ENCODE results near the gene MRPL53. TPM values are rescaled to one million over a fixed set of nuclear protein-coding genes. Genes with fewer than 3 reads are reported as not detected.

The MRPL53 gene
- 144 TPM for polyA plus RNA-seq

DNA sequence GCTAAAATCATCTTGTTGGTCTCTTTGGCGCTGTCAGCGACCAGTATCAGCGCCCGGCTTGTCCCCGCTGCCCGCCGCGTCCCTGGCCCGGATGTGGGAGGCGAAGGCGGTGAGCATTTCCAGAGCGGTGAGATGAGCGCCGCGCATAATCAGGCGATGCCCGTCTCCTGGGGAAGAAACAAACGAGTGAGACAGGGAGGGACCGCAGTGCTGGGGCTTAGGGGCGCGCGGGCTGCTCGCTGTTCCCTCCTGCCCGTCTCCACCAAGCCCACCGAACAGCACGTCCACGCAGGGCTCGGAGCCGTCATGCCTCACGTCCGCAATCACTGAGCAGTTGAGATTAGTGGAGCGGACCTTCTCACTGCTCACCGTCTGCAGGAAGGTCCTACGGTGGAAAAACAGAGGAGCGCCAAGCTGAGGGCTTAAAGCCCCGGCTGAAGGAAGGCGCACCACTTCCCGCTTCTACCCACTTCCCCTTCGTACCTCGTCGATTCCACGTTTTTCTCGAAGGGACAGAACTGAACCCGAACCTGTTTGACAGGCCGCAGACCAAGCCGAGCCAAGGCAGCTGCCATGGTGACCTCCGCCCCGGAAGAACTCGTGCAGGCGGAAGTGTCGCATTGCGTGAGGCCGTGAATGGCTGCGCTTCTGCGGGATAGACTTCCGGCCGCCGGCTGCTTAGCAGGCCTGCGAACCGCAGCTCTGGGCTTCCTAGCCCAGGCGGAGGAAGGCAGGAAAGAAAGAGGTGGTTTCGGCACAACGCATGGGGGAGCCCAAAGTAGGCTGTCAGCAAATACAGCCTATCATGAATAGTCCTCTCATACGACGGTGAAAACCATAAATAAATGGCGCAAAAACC lies at the start of gene MRPL53:
Gene MRPL53 (minus strand): TSS at position 595 of the 859 bp plus-strand sequence. CDS start 20 bp downstream, at position 575.
- Mint-ChIP-seq H3K9me3 (no peaks in the 10 kb centered on the region), H3K4me3 (peak within 1 kb of the TSS; percentile 91 to 97 (median 93)), H3K4me1 (peaks cover 9 to 21% (median 10%) of the 10 kb centered on the region in 3 donors), H3K36me3 (peaks cover 4% of the 10 kb centered on the region), H3K27me3 (no peaks in the 10 kb centered on the region), H3K27ac (peak within 1 kb of the TSS; percentile 97 to 99 (median 98))

DNA sequence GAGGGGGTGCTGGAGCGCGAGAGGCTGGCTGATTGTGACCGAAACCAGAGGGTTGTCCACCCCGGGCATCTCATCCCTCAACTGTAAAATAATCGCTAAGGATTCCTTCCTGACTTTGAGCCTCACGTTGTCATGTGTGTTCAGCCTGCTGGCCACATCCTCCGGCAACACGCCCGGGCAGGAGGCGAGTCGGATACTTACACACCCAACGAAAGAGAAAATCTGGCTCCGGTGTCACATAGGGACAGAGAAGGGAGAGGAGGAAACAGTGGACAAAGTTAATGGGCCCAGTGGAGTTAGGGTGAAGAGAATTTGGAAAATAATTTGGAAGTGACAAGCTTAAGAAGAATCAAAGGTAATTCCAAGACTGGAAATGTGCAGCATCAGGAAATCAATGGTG lies 44.2 kb upstream of the MRPL53 start:
- Mint-ChIP-seq H3K27me3 (peaks cover 54% of the 10 kb centered on the region), H3K9me3 (no peaks in the 10 kb centered on the region), H3K4me3 (peak overlapping the region; percentile 72 to 91 (median 81)), H3K36me3 (peaks cover 6% of the 10 kb centered on the region), H3K4me1 (peaks cover 10 to 12% (median 11%) of the 10 kb centered on the region in 3 donors), H3K27ac (peak overlapping the region in 2 of 3 donors; percentile 63 to 94)

DNA sequence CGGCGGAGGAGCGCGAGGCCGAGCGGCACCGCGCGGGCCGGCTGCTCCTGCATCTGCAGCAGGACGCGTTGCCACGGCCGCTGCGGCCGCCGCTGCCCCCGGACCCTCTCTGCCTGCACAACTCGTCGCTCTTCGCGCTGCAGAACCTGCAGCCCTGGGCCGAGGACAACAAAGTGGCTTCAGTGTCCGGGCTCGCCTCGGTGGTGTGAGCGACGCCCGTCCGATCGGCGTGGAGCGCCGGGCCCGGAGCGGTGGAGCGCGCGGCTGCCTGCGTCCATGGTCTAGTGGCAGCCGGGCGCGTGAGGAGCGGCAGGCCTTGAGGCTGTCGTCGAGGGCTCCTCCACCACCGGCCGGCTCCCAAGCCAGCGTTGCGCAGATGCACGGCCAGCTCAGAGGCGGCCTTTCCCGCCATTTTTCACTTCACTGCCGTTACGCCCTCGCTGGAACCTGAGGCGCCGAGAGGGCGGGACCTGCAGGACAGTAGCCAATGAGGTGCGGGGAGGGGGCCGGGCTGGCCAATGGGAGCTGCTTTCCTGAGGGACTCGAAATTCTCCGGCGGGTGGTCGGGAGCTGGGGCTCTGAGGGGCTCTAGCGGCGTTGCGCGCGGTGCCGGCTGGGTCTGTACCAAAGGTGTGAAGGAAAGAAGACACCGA lies 43.6 kb upstream of the MRPL53 start:
- Mint-ChIP-seq H3K27me3 (peaks cover 57% of the 10 kb centered on the region), H3K4me1 (peaks cover 10 to 12% (median 11%) of the 10 kb centered on the region in 3 donors), H3K9me3 (no peaks in the 10 kb centered on the region), H3K36me3 (peaks cover 6% of the 10 kb centered on the region), H3K4me3 (peak overlapping the region; percentile 72 to 91 (median 81)), H3K27ac (peak overlapping the region in 2 of 3 donors; percentile 63 to 94)

DNA sequence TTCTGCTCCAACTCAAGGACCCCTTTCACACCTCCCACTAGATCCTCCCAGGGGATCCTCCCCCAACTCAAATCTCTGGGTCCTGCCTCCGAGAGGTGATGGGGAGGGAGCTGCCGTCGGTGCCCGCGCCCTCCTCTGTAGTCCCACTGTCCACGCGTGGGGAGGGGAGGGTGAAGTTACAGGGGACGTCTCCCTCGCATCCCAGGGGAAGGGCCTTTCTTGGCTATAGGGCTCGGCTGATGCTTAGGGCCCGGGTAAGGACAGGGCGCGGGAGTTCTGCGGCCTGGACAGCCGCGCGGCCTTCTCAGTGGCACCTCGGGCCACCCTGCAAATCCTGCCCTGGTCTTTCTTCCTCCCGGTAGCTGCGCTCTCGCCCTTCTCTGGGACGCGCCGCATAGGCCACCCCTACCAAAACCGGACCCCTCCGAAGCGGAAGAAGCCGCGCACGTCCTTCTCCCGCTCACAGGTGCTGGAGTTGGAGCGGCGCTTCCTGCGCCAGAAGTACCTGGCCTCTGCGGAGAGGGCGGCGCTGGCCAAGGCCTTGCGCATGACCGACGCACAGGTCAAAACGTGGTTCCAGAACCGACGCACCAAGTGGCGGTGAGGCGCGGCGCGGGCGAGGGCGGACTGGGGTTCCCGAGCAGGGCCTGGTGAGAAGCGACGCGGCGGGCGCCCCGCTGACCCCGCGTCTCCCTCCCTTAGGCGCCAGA lies 42.9 kb upstream of the MRPL53 start:
- peak overlapping the region; percentile 68 to 85 (median 78) for H3K4me3 Mint-ChIP-seq
- H3K27me3 Mint-ChIP-seq, result peaks cover 57% of the 10 kb centered on the region
- H3K9me3 Mint-ChIP-seq, result no peaks in the 10 kb centered on the region
- H3K27ac Mint-ChIP-seq, result no peak overlapping the region
- H3K36me3 Mint-ChIP-seq, result peaks cover 6% of the 10 kb centered on the region
- H3K4me1 Mint-ChIP-seq, result peaks cover 10 to 12% (median 12%) of the 10 kb centered on the region in 3 donors

DNA sequence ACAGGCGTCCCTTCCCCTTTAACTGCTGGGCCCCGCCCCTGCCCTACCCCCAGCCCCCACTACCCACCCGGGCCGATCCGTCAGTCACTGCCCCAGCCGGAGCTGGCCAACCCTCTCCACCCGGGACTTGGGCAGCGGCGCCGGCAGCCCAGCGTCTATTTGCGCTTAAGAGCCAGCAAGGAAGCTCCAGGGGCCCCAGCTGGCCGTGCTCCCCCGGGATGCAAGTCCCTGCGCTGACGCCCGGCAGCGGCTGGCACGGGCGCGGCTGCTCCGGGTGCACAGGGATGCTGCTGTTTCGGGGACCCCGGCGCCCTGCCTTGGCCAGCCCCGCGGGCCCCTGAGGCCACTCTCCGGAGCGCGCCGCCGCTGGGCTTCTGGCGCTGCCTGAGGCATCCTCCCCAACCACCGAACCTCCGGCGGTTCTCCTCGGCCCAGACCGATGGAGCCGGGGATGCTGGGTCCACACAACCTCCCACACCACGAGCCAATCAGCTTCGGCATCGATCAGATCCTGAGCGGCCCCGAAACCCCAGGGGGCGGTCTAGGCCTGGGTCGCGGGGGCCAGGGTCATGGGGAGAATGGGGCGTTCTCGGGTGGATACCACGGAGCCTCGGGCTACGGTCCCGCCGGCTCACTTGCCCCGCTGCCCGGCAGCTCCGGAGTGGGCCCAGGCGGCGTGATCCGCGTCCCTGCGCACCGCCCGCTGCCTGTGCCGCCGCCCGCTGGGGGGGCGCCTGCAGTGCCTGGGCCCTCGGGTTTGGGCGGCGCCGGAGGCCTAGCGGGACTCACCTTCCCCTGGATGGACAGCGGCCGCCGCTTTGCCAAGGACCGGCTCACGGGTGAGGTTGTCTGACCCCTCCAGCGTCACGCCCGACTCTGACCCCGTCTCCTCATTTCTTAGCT lies 42.1 kb upstream of the MRPL53 start, which contains the start of gene TLX2:
Gene TLX2 (plus strand): TSS at position 83 of the 903 bp plus-strand sequence. CDS start 357 bp downstream, at position 440.
- Mint-ChIP-seq H3K4me1 (peaks cover 10 to 12% (median 12%) of the 10 kb centered on the region in 3 donors), H3K9me3 (no peaks in the 10 kb centered on the region), H3K36me3 (peaks cover 4% of the 10 kb centered on the region), H3K4me3 (peak within 1 kb of the TSS; percentile 63 to 83 (median 74)), H3K27ac (peak within 1 kb of the TSS in 1 of 3 donors; percentile 20), H3K27me3 (peaks cover 54% of the 10 kb centered on the region)

DNA sequence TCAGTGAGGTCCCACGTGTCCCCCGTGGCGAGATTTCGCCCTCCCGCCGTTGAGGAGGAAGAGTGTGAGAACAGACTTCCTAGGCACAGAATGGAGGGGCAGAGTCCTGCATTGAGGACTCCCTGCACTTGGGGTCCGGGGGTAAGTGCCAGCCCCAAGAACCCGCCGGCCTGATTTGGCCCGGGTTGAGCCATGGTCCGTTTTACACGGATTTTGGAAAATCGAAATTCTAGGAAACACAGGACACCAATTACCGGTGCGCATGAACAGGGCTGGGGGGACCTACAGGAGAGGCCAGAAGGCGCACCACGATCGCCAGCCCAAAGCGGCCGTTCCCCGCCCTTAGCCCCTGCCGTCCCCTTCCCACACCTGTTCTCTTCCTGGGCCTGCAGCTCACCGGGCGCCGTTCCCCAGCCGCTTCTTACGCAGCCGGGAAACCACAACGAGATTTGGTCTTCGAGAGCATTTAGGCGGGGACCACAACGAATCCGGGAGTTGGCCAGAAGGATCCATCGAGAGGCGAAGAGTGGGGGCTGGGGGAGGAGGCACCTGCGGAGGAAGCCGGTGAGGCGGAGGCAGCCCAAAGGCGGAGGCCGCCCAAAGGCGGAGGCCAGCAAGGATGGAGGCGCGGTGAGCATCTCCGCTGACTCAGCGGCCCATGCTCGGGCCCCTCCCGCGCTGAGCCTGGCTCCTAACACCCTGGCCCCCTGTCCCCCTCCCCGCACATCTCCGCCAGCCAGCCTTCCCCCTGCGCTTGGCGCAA lies 41.3 kb upstream of the MRPL53 start:
- Mint-ChIP-seq H3K27me3 (peaks cover 52% of the 10 kb centered on the region), H3K4me1 (peaks cover 11 to 12% (median 12%) of the 10 kb centered on the region in 3 donors), H3K27ac (peak overlapping the region in 1 of 3 donors; percentile 20), H3K36me3 (peaks cover 4% of the 10 kb centered on the region), H3K4me3 (peak overlapping the region in 3 of 4 donors; percentile 13 to 79 (median 67)), H3K9me3 (no peaks in the 10 kb centered on the region)

DNA sequence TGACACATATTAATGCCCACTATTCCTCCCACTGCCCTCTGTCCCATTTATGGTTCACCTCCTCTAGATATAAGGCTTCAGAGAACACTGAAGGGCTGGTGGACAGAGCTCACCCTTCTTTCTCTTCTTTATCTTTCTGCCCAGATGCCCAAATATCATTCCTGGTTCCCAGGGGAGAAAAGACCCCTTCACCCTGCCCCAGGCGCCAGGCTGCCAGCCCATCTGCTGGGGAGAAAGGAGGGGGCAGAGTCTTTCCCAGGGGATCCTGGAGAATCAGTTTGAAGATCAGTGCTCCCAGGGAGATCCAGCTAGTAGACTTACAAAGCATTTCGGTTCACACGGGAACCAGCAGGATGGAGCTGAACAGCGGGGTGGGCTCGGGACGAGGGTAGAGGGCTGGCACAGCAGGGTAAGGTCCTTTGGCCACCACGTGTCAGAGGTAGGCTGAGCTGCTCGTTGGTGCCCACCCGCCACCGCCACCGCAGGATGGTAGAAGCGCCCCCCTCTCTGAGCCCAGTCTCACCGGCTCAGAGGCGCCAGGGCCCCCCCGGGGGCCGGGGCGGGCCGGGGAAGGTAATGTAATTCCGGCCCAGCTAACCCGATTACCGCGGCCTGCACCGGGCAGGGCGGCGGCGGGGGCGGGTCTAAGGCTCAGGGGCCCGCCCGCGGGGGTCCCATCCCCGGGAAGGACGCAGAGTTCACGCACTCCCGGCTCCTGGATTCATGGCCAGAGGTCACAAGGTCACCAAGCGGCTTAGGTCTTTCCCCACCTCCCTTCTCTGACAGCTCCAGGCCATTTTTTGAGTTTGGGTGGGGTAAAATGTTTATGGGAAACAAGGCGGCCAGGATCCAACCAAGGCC lies 40.5 kb upstream of the MRPL53 start:
- peak overlapping the region in 3 of 4 donors; percentile 23 to 79 (median 60) for H3K4me3 Mint-ChIP-seq
- H3K9me3 Mint-ChIP-seq, result no peaks in the 10 kb centered on the region
- peaks cover 17 to 20% (median 19%) of the 10 kb centered on the region in 3 donors for H3K4me1 Mint-ChIP-seq
- peaks cover 45% of the 10 kb centered on the region for H3K27me3 Mint-ChIP-seq
- peak overlapping the region in 1 of 3 donors; percentile 66 for H3K27ac Mint-ChIP-seq
- peaks cover 4% of the 10 kb centered on the region for H3K36me3 Mint-ChIP-seq

DNA sequence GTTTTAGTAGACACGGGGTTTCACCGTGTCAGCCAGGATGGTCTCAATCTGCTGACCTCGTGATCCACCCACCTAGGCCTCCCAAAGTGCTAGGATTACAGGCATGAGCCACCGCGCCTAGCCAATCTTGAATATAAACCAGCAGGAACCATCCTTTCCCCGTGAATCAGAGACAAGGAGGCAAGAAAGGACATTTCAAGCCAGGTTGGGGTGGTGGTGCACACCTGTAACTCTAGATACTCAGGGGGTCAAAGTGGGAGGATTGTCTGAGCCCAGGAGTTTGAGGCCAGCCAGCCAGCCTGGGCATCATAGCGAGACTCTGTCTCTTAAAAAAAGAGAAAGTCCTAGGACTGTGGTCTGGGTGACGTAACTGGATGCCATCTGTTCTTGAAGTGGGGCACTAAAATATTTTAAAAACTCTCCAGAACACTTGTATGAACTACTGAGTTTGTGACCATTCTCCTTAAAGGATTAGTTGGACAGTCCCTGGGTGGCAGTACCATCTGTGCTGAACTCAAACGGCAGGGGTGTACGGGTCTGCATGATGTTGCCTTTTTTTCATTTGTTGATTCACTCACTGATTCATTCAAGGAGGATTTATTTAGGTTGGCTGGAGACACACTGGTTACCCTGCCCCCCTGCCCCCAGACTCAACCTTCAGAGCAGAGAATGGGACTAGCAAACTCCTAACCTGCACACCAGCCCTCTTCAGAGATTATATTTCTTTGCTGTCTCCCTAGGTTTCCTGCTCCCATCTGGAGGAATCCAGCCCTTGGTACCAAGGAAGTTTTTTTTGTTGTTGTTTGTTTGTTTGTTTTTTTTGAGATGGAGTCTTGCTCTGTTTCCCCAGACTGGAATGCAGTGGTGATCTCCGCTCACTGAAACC lies 38.9 kb upstream of the MRPL53 start:
- peak overlapping the region in 1 of 4 donors; percentile 60 for H3K4me3 Mint-ChIP-seq
- peaks cover 0 to 3% (median 0%) of the 10 kb centered on the region in 3 donors for H3K9me3 Mint-ChIP-seq
- peak overlapping the region in 1 of 3 donors; percentile 66 for H3K27ac Mint-ChIP-seq
- H3K27me3 Mint-ChIP-seq, result peaks cover 34% of the 10 kb centered on the region
- H3K4me1 Mint-ChIP-seq, result peaks cover 19 to 27% (median 24%) of the 10 kb centered on the region in 3 donors
- peaks cover 5% of the 10 kb centered on the region for H3K36me3 Mint-ChIP-seq

DNA sequence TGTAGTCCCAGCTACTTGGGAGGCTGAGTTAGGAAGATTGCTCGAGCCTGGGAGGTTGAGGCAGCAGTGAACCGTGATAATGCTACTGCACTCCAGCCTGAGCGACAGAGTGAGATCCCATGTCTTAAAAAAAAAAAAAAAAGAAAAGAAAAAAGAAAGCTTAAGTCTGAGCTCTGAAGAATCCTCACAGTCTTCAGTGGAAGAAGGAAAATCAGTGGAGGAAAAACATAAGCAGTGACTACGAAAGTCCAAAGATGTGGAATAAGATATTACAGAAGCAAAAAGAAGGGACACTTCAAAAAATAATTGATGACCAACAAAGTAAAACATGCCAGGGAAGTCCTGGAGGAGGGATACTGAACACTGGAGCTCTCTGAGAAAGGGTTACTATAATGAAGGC lies 37.8 kb upstream of the MRPL53 start:
- peaks cover 0 to 3% (median 0%) of the 10 kb centered on the region in 3 donors for H3K9me3 Mint-ChIP-seq
- peak overlapping the region in 1 of 4 donors; percentile 43 for H3K4me3 Mint-ChIP-seq
- peaks cover 18 to 22% (median 21%) of the 10 kb centered on the region in 3 donors for H3K4me1 Mint-ChIP-seq
- peak overlapping the region in 2 of 3 donors; percentile 8 to 20 for H3K27ac Mint-ChIP-seq
- peaks cover 27% of the 10 kb centered on the region for H3K27me3 Mint-ChIP-seq
- peaks cover 7% of the 10 kb centered on the region for H3K36me3 Mint-ChIP-seq

DNA sequence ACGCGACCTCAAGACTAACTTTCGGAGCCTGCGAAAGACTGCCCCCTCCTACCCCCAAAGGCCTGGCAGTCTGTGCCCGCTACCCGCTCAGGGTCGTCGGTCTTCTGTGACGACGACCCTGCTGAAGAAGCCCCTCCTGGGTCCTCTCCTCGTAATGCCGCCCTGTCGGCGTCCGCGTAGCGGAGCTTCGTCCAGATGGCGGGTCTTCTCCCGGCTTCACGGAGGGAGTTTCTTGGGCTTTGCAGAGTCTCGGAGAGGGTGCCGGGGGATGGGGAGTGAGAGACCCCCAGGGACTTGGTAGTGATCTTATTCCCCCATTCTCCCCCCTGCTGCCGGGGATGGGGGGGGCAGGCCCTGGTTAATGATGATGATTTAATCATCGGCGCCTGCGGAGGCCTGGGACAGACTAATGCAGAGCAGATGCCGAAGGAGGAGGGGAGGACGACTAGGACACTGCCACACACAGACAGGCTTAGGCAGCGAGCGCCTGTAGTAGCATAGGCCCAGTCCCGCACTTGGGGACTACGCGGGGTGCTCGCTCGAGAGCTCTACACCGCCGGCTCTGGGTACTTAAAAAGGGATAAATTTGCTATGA lies 35.5 kb upstream of the MRPL53 start:
- H3K36me3 Mint-ChIP-seq, result peaks cover 16% of the 10 kb centered on the region
- peak overlapping the region; percentile 98 to 100 (median 100) for H3K27ac Mint-ChIP-seq
- H3K27me3 Mint-ChIP-seq, result peaks cover 31% of the 10 kb centered on the region
- H3K4me1 Mint-ChIP-seq, result peaks cover 22 to 32% (median 25%) of the 10 kb centered on the region in 3 donors
- H3K9me3 Mint-ChIP-seq, result peaks cover 0 to 3% (median 0%) of the 10 kb centered on the region in 3 donors
- H3K4me3 Mint-ChIP-seq, result peak overlapping the region; percentile 96 to 100 (median 100)

Data from IgD-negative memory B cell (primary cell).